Neural crest cell (in vitro differentiated cells): ENCODE data around the gene PRKCZ. TPM values are rescaled to one million over a fixed set of nuclear protein-coding genes. Genes with fewer than 3 reads are reported as not detected.

Experiments
- DNase-seq: peaks from one replicate; pipeline ENCODE4 v3.0.0; 2021; ENCODE audit warnings: low read depth, mixed read lengths, low spot score
- H3K27ac Mint-ChIP-seq: one replicate; pipeline ENCODE4 v1.8.0; 2021; ENCODE audit warnings: mild to moderate bottlenecking, mixed read lengths; ENCODE audit not compliant: unreplicated experiment
- H3K27me3 Mint-ChIP-seq: 2 replicates; pipeline ENCODE4 v1.8.0; 2021; ENCODE audit warnings: low read depth, mild to moderate bottlenecking, mixed read lengths
- H3K36me3 Mint-ChIP-seq: 2 replicates; pipeline ENCODE4 v1.8.0; 2021; ENCODE audit warnings: low read depth, mild to moderate bottlenecking, mixed read lengths
- H3K4me1 Mint-ChIP-seq: 2 replicates; pipeline ENCODE4 v1.8.0; 2021; ENCODE audit warnings: mixed read lengths
- H3K4me3 Mint-ChIP-seq: one replicate; pipeline ENCODE4 v1.8.0; 2021; ENCODE audit warnings: mild to moderate bottlenecking, mixed read lengths
- H3K9me3 Mint-ChIP-seq: 2 replicates; pipeline ENCODE4 v1.8.0; 2021; ENCODE audit warnings: mixed read lengths
- long read RNA-seq: library from polyadenylated mRNA; unstranded; transcript quantifications from one replicate; pipeline ENCODE4 v2.0.0, GENCODE V29; 2020
- total RNA-seq: library from RNA; stranded (reverse); gene quantifications from 2 replicates; pipeline ENCODE4 v1.2.1, GENCODE V29; 2021
- TF ChIP-seq, protein P1 (sequence below): fragments of 200-600 bp; sonication (generic); conservative IDR thresholded peaks from 2 replicates; pipeline ENCODE4 v1.5.0; 2021; ENCODE audit warnings: antibody characterized with exemption, mild to moderate bottlenecking

The PRKCZ gene
- total RNA-seq = 8.6 and 10.6 TPM in 2 replicates
- long read RNA-seq, transcript PRKCZ-202 (15 exons, 2,294 nt) = major isoform, 13 of 19 reads
- long read RNA-seq, partial matches to known transcripts = 0 of 19 reads
- long read RNA-seq, other reads (novel, unspliced or antisense) = 6 of 19 reads

DNA sequence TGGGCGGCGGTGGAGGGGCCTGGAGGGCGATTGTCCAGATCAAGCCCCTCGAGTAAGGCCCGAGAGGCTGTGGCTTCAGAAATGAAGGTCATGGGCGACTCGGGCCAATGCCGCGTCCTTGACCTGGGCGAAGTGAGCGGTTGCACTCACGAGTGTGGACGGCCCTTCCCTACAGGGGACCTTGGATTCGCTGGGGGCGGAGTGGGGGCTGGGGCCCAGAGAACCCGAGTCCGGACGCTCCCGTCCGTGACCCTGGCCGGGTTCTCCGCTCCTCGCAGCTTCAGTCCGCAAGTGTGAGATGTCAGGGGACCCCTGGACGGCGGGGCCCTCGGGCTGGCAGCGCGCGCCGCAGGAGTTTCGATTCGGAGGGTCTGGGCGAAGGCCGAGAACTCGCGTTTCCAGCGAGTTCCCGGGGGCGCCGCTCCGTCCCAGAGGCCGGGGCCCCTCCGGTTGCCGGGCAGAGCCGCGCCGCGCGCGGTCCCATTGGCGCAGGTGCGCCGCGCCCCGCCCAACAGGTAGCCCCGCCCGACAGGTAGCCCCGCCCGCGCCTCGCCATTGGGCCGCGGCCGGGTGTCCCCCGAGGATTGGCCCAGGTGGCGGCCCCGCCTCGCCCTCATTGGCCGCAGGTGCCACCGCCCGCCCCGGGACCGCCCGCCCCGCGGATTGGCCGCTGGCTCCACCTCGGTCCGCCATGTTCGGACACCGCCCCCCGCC, at the start of gene PRKCZ:
TSS of gene PRKCZ (plus strand) at position 694 of the 714 bp plus-strand sequence. CDS start 220 bp downstream, outside the sequence.
- no peak for DNase-seq
- Mint-ChIP-seq H3K4me1 (peaks cover 10% of the 10 kb centered on the region), H3K27me3 (peaks cover 86% of the 10 kb centered on the region), H3K36me3 (no peaks in the 10 kb centered on the region), H3K27ac (no peak within 1 kb of the TSS), H3K4me3 (peak within 1 kb of the TSS; percentile 70), H3K9me3 (no peaks in the 10 kb centered on the region)
- TF ChIP-seq, protein P1, sequence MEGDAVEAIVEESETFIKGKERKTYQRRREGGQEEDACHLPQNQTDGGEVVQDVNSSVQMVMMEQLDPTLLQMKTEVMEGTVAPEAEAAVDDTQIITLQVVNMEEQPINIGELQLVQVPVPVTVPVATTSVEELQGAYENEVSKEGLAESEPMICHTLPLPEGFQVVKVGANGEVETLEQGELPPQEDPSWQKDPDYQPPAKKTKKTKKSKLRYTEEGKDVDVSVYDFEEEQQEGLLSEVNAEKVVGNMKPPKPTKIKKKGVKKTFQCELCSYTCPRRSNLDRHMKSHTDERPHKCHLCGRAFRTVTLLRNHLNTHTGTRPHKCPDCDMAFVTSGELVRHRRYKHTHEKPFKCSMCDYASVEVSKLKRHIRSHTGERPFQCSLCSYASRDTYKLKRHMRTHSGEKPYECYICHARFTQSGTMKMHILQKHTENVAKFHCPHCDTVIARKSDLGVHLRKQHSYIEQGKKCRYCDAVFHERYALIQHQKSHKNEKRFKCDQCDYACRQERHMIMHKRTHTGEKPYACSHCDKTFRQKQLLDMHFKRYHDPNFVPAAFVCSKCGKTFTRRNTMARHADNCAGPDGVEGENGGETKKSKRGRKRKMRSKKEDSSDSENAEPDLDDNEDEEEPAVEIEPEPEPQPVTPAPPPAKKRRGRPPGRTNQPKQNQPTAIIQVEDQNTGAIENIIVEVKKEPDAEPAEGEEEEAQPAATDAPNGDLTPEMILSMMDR = no peak

DNA sequence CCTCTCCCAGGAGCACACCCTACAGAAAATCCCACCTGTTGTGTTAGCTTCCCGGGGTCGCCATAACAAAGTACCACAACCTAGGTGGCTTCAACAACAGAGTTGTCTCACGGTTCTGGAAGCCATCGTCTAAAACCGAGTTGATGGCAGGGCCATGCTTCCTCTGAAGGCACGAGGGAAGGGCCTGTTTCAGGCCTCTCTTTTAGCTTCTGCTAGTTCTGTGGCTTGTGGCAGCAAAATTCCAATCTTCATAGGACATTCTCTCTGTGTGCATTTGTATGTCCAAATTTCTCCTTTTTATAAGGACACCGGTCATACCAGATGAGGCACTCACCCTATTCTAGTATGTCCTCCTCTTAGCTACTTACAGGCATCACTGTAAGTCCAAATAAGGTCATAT, 49.8 kb upstream of the PRKCZ start:
- H3K4me3 Mint-ChIP-seq = no peak overlapping the region
- H3K36me3 Mint-ChIP-seq = no peaks in the 10 kb centered on the region
- DNase-seq = no peak
- H3K9me3 Mint-ChIP-seq = no peaks in the 10 kb centered on the region
- H3K4me1 Mint-ChIP-seq = peaks cover 29% of the 10 kb centered on the region
- H3K27ac Mint-ChIP-seq = no peak overlapping the region
- TF ChIP-seq, protein P1 = no peak
- peaks cover under 1% of the 10 kb centered on the region for H3K27me3 Mint-ChIP-seq

DNA sequence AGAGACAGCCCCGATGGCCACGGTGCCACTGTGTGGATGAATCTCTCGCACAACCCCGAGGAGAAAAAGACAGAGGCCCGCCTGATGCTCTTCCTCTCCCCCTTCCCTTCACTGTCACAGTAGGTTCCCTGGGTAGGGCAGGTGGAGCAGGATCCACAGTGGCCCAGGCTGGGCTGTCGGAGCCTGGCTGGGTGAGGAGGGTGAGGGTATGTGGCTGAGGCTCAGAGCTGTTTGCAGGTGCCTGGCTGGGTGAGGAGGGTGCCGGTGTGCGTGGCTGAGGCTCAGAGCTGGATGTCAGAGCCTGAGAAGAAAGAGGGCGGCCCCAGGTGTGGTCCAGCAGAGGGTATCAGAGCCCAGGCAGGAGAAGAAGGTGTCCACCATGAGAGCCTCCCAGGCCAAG, 49.4 kb upstream of the PRKCZ start:
- Mint-ChIP-seq H3K4me3 (no peak overlapping the region), H3K36me3 (no peaks in the 10 kb centered on the region)
- TF ChIP-seq, protein P1 = no peak

DNA sequence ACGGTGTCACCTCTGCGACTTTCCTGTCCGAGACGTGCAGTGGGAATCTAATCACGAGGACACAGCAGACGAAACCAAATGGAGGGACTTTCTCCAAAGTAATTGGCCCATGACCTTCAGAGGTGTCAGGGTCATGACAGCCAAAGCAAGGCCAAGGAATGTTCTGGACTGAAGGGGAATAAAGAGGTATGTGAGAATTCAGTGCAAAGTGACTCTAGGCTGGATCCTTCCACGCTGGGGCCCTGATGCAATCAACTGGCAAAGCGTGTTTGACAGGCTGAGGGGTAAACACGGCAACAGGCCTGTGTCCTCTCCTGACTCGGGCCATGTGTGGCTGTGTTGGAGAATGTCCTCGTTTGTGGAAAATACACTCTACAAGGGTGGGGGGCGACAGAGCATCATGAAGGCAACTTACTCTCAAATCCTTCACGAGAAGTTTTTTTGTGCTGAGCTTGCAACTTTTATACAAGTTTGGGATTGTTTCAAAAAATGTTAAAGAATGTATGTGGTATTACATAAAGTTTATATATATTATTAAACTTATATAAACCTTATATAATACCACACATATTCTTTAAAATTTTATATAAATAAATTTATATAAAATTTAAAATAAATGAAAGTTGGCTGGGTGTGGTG, 48.3 kb upstream of the PRKCZ start:
- H3K27me3 Mint-ChIP-seq = peaks cover 4% of the 10 kb centered on the region
- TF ChIP-seq, protein P1 = no peak
- no peak for DNase-seq

More for the DNA sequence above, 49.4 kb upstream of the PRKCZ start:
- no peaks in the 10 kb centered on the region for H3K9me3 Mint-ChIP-seq
- peaks cover 29% of the 10 kb centered on the region for H3K4me1 Mint-ChIP-seq
- no peak overlapping the region for H3K27ac Mint-ChIP-seq
- DNase-seq = no peak
- H3K27me3 Mint-ChIP-seq = peaks cover 3% of the 10 kb centered on the region

DNA sequence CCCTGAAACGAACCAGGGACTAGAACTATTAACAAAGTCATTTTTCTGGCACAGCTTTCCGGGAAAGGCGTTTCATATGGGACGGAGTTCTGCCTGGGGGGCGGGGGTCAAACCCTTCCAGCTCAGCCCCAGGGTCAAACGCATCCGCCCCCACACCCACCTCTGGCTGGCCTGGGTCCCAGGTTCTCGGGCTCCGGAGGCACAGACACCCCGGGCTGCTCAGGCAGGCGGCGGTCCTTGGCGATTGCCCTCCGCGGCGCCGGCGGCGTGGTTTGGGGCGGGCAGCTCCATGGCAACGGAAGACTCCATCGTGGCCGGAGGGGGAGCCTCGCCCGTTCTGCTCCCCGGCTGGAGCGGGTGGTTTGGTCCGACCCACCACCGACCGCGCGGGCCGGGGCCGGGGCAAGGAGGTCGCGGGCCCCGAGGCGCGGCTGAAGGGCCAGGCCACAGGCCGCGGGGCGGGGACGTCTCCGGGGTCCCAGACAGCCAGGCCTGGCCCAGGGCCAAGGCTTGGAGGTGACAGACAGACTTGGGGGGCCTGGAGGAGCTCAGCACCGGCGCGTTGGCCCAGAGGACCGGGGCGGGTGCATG, 46.6 kb upstream of the PRKCZ start, which contains the start of gene CFAP74:
TSS of gene CFAP74 (minus strand) at position 246 of the 591 bp plus-strand sequence. CDS start 12,830 bp downstream, outside the sequence.
- TF ChIP-seq, protein P1 = no peak
- Mint-ChIP-seq H3K9me3 (no peaks in the 10 kb centered on the region), H3K36me3 (no peaks in the 10 kb centered on the region), H3K4me1 (peaks cover 15% of the 10 kb centered on the region), H3K27ac (no peak within 1 kb of the TSS), H3K4me3 (no peak within 1 kb of the TSS), H3K27me3 (peaks cover 8% of the 10 kb centered on the region)
- DNase-seq = peak; percentile 85

More for the DNA sequence above, 48.3 kb upstream of the PRKCZ start:
- Mint-ChIP-seq H3K9me3 (no peaks in the 10 kb centered on the region), H3K36me3 (no peaks in the 10 kb centered on the region), H3K27ac (peak overlapping the region; percentile 67), H3K4me1 (peaks cover 24% of the 10 kb centered on the region), H3K4me3 (no peak overlapping the region)
